Activated CD4-positive, CD25-positive, alpha-beta regulatory T cell treated with anti-CD3 and anti-CD28 coated beads, Interleukin-2, amount 50 U/mL, for 72 hours (primary cell): Measurements from ENCODE around the gene DEDD2.

Experiments used
- DNase-seq: peaks from one replicate; pipeline ENCODE4 v3.0.0; 2021

Gene DEDD2

DNA sequence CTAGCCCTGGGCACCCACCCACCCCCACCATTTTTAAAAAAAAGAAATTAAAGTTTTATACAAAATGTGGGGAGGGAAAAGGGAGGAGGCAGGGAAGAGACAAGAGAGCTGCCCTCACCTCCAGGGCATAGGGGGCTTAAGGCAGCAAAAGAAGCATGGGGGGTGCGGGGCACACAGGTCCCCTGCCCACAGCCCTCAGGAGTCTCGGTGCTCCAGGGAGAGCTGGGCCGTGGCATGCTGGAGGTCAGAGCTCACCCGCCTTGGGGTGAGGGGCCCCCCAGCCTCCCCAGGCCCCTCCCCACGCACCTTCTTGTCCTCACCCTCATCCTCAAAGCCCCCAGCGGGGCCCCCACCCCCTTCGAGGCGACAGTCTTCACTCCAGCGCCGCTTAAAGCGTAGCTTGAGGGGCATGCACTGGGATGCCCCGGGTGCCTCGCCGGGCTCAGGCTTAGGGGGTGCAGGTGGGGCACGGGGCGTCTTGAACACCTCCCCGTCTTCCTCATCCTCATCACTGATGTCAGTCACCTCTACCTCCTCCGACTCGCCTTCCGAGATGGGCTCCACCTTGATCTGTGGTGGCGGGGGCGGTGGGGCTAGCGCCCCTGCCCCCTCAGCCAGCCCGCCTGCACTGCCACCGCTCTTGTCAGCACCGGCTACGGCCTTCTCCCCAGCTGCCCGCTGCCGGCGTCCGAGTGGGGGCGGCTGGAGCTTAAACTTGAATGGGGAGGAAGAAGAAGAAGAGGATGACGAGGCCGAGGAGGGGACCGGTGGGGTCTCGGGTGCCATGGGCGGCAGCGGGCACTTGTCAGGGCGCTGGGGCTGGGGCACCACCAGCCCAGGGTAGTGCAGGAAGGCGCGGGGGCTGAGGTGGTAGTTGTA, 31.0 kb upstream of the DEDD2 start:
- no peak for DNase-seq

DNA sequence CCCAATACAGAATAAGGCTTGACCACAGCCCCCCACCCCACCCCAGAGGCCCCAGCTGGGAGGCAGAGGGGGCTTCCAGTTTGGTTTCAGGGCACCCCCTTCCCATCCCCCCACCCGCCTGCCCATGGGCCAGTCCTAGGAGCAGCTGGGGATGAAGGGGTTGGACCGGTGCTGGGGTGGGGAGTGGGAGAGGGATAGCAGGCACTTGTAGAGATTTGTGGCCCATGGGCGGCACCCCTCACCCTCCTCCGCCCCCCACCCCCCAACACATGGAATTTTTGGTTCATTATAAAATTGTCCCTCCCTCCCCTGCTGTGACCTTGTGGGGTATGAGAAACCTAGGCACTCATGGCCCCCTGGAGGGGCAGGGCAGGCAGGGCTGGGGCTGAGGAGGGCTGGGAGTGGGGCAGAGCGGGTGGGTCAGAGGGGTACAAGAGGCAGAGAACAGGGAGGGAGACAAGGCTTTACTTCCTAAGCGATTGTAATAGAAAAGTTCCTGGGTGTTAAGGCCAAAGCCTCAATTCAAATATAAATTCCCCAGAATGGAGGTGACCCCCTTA, 30.2 kb upstream of the DEDD2 start:
- no peak for DNase-seq

GRCh38 chr19:42246922-42247639, 29.6 kb upstream of the DEDD2 start:
- DNase-seq = no peak

DNA sequence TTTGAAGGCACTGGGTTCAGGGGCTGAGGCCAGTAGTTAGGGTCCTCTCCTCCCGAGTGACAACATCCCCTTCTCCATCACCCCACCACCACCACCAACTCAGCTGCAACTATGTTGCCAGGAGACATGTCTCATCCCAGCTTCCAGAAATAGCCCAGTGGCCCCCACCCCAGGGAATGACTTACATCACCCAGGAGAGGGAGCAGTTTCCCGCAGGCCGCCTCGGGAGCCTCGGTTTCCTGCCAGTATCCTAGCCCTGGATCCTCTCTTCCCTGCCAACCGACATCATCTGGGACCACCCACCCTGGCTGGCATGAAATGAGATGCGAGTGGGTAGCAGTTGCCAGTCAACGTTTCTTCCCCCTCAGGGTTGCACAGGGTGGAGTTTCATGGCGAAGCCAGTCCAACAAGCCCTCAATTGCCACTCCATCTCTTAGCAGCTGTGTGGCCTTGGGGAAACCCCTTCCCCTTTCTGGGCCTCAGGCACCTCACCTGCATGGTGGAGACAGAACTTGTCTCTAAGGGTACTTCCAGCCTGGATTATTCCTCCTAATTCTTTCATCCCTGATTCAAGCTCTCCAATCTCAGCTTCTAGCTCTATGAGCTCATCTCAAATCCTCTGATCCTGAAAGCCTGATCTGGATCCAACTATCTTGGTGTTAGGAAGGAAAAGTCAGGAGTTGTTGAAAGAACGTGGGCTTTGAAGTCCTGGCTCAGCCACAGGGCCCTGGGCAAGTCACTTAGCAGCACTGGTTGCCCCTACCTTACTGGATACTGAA, 28.9 kb upstream of the DEDD2 start:
- no peak for DNase-seq

GRCh38 chr19:42245231-42245630, 27.8 kb upstream of the DEDD2 start:
- DNase-seq = no peak

DNA sequence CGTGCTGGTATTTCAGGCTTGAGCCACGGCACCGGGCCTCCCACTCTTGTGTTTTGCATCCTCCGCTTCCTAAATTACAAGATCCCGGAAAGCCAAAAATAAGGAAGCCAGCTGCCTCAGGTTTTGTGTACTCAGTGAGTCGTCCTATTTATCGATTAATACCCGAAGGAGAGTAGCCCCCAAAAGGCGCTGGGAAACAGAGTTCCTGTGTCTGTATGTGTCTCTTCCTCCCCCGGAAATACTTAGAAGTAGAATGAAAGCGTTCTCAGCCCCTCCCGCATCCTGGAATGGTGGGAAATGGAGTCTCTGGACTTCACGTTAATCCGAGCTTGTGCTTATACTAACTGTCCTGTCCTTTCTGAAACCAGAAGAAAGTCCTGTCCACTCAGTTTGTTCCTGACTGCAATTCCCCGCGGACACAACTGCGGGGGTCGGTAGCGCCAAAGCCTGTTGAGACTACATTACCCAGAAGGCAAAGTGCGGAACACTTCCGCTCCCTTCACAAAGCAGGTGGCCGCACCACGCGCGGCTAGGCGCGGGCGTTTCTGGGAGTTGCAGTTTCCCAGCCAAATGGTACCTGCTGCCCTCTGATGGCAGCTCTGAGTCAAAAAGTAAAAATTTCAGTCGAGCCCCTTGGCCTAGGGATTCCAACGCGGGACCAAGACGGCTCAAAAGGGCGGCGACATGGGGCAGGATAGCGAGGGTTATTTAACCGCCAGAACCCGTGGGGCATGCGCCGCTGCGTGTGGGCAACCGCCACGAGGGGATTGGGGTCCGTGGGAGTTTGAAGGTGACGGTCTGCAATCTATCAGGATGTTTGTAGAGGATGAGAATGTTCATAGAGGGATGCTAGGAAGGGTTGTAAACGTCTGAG, 27.1 kb upstream of the DEDD2 start:
- DNase-seq = peak; percentile 83

DNA sequence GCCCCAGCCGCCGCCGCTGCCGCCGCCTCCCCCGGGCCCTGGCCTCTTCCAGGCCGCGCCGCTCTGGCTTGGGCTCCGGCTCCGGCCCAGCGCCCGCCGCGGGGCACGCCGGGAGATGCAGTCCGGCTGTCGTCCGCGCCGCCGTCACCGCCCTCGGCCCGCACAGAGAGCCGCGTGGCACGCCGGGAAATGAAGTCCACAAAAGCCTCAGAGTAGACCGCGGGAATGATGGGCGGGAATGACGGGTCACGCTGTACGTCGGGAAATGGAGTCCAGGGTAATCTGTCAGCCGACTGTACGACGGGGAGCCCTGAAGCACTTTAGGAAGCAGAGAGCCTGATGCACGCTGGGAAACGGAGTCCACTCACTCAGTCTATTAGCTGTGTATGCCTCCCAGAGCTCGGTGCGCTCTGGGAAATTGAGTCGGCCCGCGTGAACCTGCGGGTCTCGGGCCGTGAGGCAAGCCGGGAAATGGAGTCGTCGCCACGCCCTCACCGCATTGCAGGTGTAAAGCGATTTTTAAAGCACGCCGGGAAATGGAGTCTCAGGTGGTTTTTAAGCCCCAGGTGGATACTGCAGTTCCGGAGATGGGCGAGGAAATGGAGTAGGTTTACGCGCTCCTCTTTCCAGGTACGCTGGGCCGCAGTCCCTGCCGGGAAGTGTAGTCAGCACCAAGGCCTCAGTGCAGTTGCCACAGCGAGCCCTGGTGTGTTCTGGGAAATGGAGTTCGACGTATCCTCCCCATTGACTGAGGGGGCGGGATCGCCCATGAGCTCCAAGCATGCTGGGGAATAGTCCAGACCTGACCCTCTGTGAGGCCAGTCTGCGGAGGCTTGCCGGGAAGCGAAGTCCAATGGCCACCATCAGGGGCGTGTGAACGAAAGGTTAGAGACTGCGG, 25.3 kb upstream of the DEDD2 start, which contains the start of gene GSK3A:
Gene GSK3A, minus strand, starts transcription at position 91 of the 898 bp plus-strand sequence. CDS start 137 bp downstream, outside the sequence.
- peak; percentile 92 for DNase-seq

- no peak for DNase-seq
These were observed 24.6 kb upstream of the DEDD2 start for GRCh38 chr19:42242069-42242511.

DNA sequence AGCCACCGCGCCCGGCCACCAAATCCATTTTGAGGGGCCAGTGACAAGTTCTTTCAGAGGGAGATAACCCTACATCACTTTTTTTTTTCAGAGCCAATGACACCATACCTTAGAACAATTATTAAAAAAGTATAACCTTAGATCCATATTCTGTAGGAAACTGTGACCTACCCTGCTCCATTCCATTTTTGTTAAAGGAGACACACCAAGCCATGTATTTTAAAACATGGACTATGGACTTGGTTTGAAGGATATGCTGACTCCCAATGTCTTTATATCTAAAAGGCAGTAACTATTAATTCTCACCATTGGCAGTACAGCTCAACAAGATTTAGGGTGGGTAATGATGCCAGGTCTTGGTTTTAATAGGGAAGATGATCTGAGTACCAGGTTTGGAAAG, 23.8 kb upstream of the DEDD2 start:
- no peak for DNase-seq

- no peak for DNase-seq
These were observed 22.2 kb upstream of the DEDD2 start for GRCh38 chr19:42239544-42240220.

DNA sequence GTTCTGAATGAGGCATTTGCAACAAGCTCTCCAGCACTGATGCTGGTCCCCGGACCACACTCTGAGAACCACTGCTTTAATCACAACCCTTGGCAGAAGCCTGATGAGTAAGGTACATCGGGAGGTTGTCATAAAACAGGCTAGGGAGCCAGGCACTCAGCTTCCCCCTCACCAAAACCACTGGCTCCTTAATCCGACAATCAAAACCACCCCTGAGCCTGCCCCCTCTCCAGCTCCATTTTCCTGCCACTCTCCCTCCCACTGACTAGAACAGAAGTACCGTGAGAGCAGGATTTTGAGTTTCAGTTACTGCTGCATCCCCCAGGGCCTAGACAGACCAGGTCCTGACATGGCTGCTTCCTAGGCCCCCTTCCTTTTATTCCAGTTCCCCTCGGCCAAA, 17.7 kb upstream of the DEDD2 start:
- DNase-seq = no peak

- DNase-seq = no peak
These were observed 16.9 kb upstream of the DEDD2 start for GRCh38 chr19:42234364-42234763.

GRCh38 chr19:42233678-42234292, 16.3 kb upstream of the DEDD2 start:
- no peak for DNase-seq

GRCh38 chr19:42233106-42233505, 15.6 kb upstream of the DEDD2 start:
- no peak for DNase-seq

DNA sequence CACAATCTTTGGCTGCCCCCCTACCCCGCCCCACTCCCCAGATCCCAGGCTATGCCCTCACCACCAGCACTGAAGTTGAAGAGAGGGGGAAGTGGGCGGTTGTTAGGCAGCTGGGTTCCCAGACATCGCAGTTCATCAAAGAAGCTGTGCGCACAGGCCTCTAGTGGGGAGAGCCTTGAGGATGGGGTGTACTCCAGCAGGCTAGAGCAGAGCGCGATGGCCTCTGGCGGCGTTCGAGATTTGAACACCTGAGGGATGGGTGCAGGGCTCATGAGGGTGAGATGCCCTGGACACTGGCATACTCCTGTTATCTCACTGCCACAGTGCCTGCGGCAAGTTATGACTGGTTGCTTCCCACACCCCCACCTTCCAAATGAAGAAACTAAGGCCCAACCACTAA, 15.0 kb upstream of the DEDD2 start:
- no peak for DNase-seq

DNA sequence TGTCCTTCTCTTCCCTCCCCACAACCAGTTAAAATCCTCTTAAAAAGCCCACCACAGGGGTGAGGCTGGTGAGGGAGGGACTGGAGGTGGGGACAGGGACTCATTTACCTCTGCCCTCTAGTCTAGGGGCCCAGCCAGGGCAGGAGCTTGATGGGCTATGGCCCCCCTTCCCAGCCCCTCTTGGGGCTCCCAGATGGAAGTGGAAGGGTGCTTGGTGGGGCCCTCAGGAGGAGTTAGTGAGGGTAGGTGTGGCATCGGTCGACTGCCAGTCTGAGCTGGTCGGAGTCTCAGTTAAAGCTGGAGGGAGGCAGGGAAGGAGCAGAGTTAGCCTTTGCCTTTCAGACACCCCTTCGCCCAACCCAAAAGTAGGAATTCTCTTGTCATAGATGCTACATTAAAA, 13.1 kb upstream of the DEDD2 start:
- DNase-seq = no peak

- DNase-seq = no peak
These were observed 12.4 kb upstream of the DEDD2 start for GRCh38 chr19:42229855-42230351.

GRCh38 chr19:42229301-42229854, 11.9 kb upstream of the DEDD2 start:
- DNase-seq = no peak

DNA sequence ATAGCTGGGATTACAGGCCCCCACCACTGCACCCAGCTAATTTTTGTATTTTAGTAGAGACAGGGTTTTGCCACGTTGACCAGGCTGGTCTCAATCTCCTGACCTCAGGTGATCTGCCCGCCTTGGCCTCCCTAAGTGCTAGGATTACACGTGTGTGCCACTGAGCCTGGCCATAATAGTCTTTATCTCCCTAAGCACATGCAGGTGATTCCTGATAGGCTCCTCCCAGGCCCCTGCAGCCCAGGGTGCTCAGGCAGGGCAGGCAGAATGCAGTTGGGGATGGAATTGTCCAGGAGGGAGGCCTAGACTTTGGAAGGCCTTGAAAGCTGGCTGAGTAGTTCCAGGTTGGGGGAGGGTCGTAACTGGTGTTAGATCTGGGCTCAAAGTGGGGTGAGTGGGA, 11.2 kb upstream of the DEDD2 start:
- no peak for DNase-seq
